ENCODE data around the gene GABPA.

The GABPA gene

DNA sequence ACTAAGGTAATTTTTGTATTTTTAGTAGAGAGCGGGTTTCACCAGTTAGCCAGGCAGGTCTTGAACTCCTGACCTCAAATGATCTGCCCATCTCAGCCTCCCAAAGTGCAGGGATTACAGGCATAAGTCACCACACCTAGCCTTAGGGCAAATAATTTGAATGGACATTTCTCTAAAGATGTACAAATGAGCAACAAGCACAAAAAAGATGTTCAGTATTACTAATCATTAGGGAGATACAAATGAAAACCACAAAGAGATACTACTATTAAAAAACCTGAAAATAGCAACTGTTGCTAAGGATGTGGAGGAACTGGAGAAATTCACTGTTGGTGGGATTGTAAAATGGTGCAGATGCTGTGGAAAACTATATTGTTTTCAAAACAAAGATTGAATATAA, 79.1 kb downstream of the GABPA start:
- DNase-seq = no peak

DNA sequence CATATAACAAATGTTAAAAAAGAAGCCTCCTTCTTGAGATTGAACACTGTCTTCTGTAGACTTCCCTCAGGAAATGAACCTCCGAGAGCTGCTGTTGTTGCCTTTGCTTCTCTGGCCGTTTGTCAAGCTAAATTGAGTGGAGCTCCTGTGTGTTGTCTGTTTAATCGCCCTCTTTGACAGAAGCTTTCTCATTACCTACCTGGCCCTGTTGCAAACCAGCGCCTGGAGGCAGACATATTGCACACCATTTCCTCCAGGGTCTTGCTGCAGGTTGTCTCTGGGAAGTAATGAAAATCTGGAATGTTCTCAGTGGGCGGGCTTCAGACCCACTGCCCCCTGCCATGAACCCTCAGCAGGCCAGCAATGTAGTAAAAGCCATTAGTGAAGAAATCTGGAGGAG, 83.3 kb downstream of the GABPA start:
- DNase-seq = no peak

DNA sequence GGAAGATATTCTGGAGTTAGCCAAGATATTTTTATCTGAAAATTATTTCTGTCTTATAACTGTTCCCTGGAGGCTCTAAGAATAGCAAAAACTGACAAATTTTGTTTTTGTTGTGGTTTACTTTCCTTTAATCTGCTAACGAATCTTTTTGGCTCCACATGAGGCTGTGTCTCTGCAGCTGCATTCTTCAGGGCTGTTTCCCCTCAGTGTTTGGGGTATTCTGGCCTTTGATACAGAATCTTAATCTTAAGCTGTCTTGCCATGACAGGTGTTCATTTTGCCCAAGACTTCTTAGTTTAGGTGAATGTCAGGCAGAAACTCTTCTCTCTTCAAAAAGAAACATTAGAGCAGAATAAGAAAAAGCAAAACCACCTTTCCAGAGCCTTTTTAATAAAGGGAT, 83.8 kb downstream of the GABPA start:
- no peak for DNase-seq

Measured in activated CD4-positive, alpha-beta T cell treated with anti-CD3 and anti-CD28 coated beads for 48 hours (primary cell).